Keratinocyte (primary cell): ENCODE results near the gene ATN1. TPM values are rescaled to one million over a fixed set of nuclear protein-coding genes. Genes with fewer than 3 reads are reported as not detected.
A peak's percentile ranks its signal among the peaks of the same experiment; 100 is the strongest.

Experiments
- DNase-seq: peaks from one replicate; pipeline ENCODE4 v3.0.0-alpha.2; 2011; ENCODE audit warnings: low read depth, missing footprints, low spot score
- FAIRE-seq: peaks from 2 replicates; lab custom pipeline; 2011; peaks lifted over from hg19 to GRCh38; lab: Jason Lieb, UNC
- H2AFZ ChIP-seq: 2 replicates; pipeline ENCODE4 v1.6.0; 2012; ENCODE audit warnings: low read length, control low read depth, inconsistent platforms; ENCODE audit not compliant: control insufficient read depth
- H3K27ac ChIP-seq: 2 replicates; pipeline ENCODE4 v1.5.1; 2011; ENCODE audit warnings: low read length; ENCODE audit not compliant: control insufficient read depth, insufficient read depth
- H3K27me3 ChIP-seq: 3 replicates; pipeline ENCODE4 v1.6.0; 2011; ENCODE audit warnings: low read length; ENCODE audit not compliant: control insufficient read depth, insufficient read depth; ENCODE audit errors: extremely low read depth
- H3K36me3 ChIP-seq, 2 experiments: 2 replicates in 1 of 2; 3 replicates in 1 of 2; pipeline ENCODE4 v1.5.1; 2011; ENCODE audit warnings: low read length in 2 of 2, mild to moderate bottlenecking in 1 of 2; ENCODE audit not compliant: control insufficient read depth in 2 of 2, insufficient read depth in 2 of 2; ENCODE audit errors: extremely low read depth in 1 of 2
- H3K4me1 ChIP-seq: 3 replicates; pipeline ENCODE4 v1.5.1; 2011; ENCODE audit warnings: low read length; ENCODE audit not compliant: control insufficient read depth, insufficient read depth; ENCODE audit errors: extremely low read depth
- H3K4me2 ChIP-seq: 3 replicates; pipeline ENCODE4 v1.6.0; 2011; ENCODE audit warnings: low read depth, low read length; ENCODE audit not compliant: control insufficient read depth, insufficient read depth; ENCODE audit errors: extremely low read depth
- H3K4me3 ChIP-seq, 3 experiments: fragments of 200-600 bp in 1 of 3; sonication (generic) in 1 of 3; 2 replicates in 2 of 3; 3 replicates in 1 of 3; pipeline ENCODE4 v1.5.1; 2011 to 2016; ENCODE audit warnings: low read length in 3 of 3, mild to moderate bottlenecking in 3 of 3, control low read depth in 2 of 3, inconsistent platforms in 1 of 3, low read depth in 1 of 3, mixed read lengths in 1 of 3, mixed run types in 1 of 3, moderate library complexity in 1 of 3; ENCODE audit not compliant: control insufficient read depth in 2 of 3, insufficient read depth in 2 of 3; ENCODE audit errors: extremely low read depth in 1 of 3
- H3K79me2 ChIP-seq: 2 replicates; pipeline ENCODE4 v1.6.0; 2012; ENCODE audit warnings: low read length; ENCODE audit not compliant: control insufficient read depth, insufficient read depth
- H3K9ac ChIP-seq: 3 replicates; pipeline ENCODE4 v1.6.0; 2011; ENCODE audit warnings: low read length; ENCODE audit not compliant: control insufficient read depth, insufficient read depth; ENCODE audit errors: extremely low read depth
- H3K9me1 ChIP-seq: 3 replicates; pipeline ENCODE4 v1.6.0; 2011; ENCODE audit warnings: low read length; ENCODE audit not compliant: control insufficient read depth, insufficient read depth; ENCODE audit errors: extremely low read depth
- H3K9me3 ChIP-seq: 2 replicates; pipeline ENCODE4 v1.5.1; 2012; ENCODE audit warnings: low read depth, low read length; ENCODE audit not compliant: control insufficient read depth
- H4K20me1 ChIP-seq: 3 replicates; pipeline ENCODE4 v1.6.0; 2011; ENCODE audit warnings: low read length; ENCODE audit not compliant: control insufficient read depth, insufficient read depth; ENCODE audit errors: extremely low read depth
- EZH2 ChIP-seq: IDR thresholded peaks from one replicate; pipeline ENCODE4 v1.6.1; 2012; ENCODE audit warnings: inconsistent platforms, mild to moderate bottlenecking, low read length, moderate library complexity
- dilution Hi-C: fragments of 300-500 bp; cut with MboI; formaldehyde crosslinking; loops from one replicate; pipeline ENCODE4 v1.7.0; 2020; ENCODE audit warnings: low sequenced_read_pairs; ENCODE audit not compliant: extremely low pct_ligation_motif_present
- polyA plus RNA-seq, 5 experiments: library from polyadenylated mRNA; depleted of rRNA in 3 of 5; stranded (reverse) in 3 of 5; stranded (forward) in 1 of 5; unstranded in 1 of 5; fragments of >200 nt; gene quantifications; 1 replicate in 1 of 5; 2 replicates in 3 of 5; 3 replicates in 1 of 5; pipeline versions ENCODE4 v1.2.1 to v1.2.3, GENCODE V29; 2011 to 2012; ENCODE audit warnings: missing spikeins in 2 of 5, low read depth in 1 of 5, low replicate concordance in 1 of 5
- TF ChIP-seq, protein P1 (sequence below), 3 experiments: IDR thresholded peaks in 1 of 3; conservative IDR thresholded peaks in 1 of 3; optimal IDR thresholded peaks in 1 of 3; 2 replicates in 2 of 3; 3 replicates in 1 of 3; pipeline versions ENCODE3 to v1.5.1; 2011; ENCODE audit warnings: low read length in 3 of 3, mild to moderate bottlenecking in 3 of 3, moderate library complexity in 2 of 3, control low read depth in 1 of 3, inconsistent platforms in 1 of 3; ENCODE audit not compliant: insufficient read depth in 2 of 3; ENCODE audit errors: extremely low read depth in 1 of 3

The ATN1 gene
- polyA plus RNA-seq, 1 donor (not counting 4 experiments of a cell fraction or from before 2014, with no cell fraction given) = 6.2 TPM

DNA sequence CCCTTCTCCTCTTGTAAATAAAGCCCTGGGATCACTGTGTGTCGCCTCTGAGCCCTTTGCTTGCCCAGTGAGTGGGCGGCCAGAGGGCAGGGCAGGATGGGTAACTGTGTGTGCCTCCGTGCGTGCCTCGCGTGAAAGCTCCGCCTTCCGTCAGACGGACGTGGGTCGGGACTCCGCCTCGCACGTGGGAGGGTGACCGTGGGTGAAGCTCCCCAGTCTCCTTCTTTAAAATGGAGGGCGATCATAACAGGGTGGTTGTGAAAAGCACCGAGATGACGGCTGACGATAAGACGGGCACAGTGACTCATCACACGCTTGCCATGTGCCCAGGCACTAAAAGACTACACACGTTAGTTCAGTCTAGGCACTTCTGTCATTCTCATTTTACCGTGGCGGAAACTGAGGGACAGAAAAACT lies 33.5 kb downstream of the ATN1 start:
- Histone ChIP-seq H3K9me3 (no peaks in the 10 kb centered on the region), H3K9ac (peak overlapping the region; percentile 99), H3K4me1 (peaks cover 53% of the 10 kb centered on the region), H3K4me3 (peak overlapping the region in 1 of 3 experiments; percentile 35), H3K4me2 (peak overlapping the region; percentile 86), H3K27ac (peak overlapping the region; percentile 95), H2AFZ (peak overlapping the region; percentile 93), H3K36me3 (peaks cover 11 to 19% of the 10 kb centered on the region in 2 experiments), H3K27me3 (no peaks in the 10 kb centered on the region), H4K20me1 (peaks cover 8% of the 10 kb centered on the region), H3K9me1 (no peaks in the 10 kb centered on the region), H3K79me2 (peaks cover 33% of the 10 kb centered on the region)
- no peak for DNase-seq
- dilution Hi-C loops = no loop called here
- peak; percentile 86 for FAIRE-seq
- TF ChIP-seq, protein P1, sequence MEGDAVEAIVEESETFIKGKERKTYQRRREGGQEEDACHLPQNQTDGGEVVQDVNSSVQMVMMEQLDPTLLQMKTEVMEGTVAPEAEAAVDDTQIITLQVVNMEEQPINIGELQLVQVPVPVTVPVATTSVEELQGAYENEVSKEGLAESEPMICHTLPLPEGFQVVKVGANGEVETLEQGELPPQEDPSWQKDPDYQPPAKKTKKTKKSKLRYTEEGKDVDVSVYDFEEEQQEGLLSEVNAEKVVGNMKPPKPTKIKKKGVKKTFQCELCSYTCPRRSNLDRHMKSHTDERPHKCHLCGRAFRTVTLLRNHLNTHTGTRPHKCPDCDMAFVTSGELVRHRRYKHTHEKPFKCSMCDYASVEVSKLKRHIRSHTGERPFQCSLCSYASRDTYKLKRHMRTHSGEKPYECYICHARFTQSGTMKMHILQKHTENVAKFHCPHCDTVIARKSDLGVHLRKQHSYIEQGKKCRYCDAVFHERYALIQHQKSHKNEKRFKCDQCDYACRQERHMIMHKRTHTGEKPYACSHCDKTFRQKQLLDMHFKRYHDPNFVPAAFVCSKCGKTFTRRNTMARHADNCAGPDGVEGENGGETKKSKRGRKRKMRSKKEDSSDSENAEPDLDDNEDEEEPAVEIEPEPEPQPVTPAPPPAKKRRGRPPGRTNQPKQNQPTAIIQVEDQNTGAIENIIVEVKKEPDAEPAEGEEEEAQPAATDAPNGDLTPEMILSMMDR (optimal IDR thresholded peaks at IDR 0.05 in 1 of 3, IDR thresholded peaks at IDR 0.05 in 1 of 3, conservative IDR thresholded peaks at IDR 0.05 in 1 of 3; ENCODE audit: extremely low read depth in 1 of 3, insufficient read depth in 2 of 3, low read length in 3 of 3) = no peak
- TF ChIP-seq EZH2 = no peak

DNA sequence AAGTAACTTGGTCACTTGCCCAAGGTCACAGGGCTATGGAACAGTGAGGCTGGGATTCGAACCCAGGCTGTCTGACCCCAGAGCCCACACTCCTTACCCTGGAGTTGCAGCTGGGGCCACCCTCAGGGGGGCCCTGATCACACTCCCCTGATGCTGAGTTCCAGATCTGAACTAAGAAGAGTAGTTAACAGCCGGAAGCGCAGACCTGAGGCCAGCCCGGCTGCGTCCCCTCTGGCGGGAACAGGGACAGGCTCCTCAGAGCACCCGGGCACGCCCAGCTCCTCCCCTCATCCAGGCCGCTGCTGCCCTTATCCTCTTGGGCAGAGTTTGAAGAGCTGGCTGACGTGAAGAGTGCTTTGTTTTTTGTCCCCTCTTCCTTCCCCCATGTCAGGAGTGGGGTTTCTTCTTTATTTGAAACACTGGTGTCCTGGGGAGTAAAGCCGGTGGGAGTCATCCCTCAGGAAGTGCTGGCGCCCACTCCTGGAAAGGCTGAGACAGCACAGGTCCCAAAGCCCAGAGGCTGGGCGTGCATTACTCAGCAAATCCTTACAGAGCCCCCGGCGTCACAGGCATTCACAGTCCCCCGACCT lies 34.0 kb downstream of the ATN1 start:
- dilution Hi-C loops = no loop called here
- DNase-seq = no peak
- H3K4me3 ChIP-seq = peak overlapping the region; percentile 80 to 94 (median 81)
- no peak for TF ChIP-seq EZH2
- TF ChIP-seq, protein P1 (optimal IDR thresholded peaks at IDR 0.05 in 1 of 3, IDR thresholded peaks at IDR 0.05 in 1 of 3, conservative IDR thresholded peaks at IDR 0.05 in 1 of 3; ENCODE audit: extremely low read depth in 1 of 3, insufficient read depth in 2 of 3, low read length in 3 of 3) = peak in 2 of 3 experiments; percentile 41 to 74
- peaks cover 35% of the 10 kb centered on the region for H3K79me2 ChIP-seq
- peak overlapping the region; percentile 93 for H2AFZ ChIP-seq
- H3K27me3 ChIP-seq = no peaks in the 10 kb centered on the region
- H3K9ac ChIP-seq = peak overlapping the region; percentile 99
- H3K4me1 ChIP-seq = peaks cover 53% of the 10 kb centered on the region
- FAIRE-seq = no peak
- peaks cover 13 to 23% of the 10 kb centered on the region in 2 experiments for H3K36me3 ChIP-seq
- H3K9me3 ChIP-seq = no peaks in the 10 kb centered on the region
- peak overlapping the region; percentile 86 for H3K4me2 ChIP-seq
- no peaks in the 10 kb centered on the region for H3K9me1 ChIP-seq
- H4K20me1 ChIP-seq = peaks cover 8% of the 10 kb centered on the region
- H3K27ac ChIP-seq = peak overlapping the region; percentile 95
